Stimulated activated CD8-positive, alpha-beta memory T cell treated with anti-CD3 and anti-CD28 coated beads, Interleukin-4, amount 100 ng/mL, for 1 hour (primary cell): ENCODE measurements around the gene ARMC2.
A peak's percentile ranks its signal among the peaks of the same experiment; 100 is the strongest.

Source experiments
- DNase-seq, 2 donors: peaks; one replicate each; pipeline ENCODE4 v3.0.0-alpha.2; 2020; ENCODE audit warnings: low read depth in 2 of 2, low spot score in 1 of 2

ARMC2 gene

DNA sequence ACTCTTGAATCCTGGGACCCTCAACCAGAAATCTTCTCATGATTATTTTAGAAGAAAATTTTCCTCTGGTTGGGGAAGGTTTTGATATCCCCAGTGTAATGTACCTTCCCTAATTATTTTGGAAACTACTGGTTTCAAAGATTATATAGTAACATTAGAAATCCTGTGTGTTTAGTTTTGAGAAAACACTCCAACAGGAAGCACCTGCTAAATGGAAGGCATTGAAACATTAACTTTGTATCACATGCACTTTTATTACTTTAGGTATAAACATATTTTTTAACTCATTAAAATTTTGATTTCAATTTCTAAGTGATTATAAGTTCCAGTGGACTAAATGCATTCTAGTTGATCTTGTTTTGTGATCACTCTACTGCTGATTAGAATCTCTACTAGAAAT, 137.1 kb downstream of the ARMC2 start:
- DNase-seq: no peak

GRCh38 chr6:108987156-108987555, 138.9 kb downstream of the ARMC2 start:
- no peak for DNase-seq

GRCh38 chr6:108988296-108988695, 140.1 kb downstream of the ARMC2 start:
- no peak for DNase-seq

DNA sequence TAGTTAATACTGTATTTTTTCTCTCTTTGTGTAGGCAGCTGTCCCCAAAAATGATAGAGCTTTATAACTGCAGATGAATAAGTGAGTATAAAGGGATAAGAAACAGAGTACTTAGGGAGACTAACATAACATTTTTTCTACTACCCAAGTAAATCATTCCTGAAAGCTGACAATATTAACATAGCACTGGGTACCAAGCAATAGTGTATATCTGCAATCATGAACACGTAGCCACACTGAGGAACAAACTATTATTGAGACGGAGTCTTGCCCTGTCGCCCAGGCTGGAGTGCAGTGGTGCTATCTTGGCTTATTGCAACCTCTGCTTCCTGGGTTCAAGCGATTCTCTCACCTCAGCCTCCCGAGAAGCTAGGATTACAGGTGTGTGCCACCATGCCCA, 140.5 kb downstream of the ARMC2 start:
- no peak for DNase-seq

DNA sequence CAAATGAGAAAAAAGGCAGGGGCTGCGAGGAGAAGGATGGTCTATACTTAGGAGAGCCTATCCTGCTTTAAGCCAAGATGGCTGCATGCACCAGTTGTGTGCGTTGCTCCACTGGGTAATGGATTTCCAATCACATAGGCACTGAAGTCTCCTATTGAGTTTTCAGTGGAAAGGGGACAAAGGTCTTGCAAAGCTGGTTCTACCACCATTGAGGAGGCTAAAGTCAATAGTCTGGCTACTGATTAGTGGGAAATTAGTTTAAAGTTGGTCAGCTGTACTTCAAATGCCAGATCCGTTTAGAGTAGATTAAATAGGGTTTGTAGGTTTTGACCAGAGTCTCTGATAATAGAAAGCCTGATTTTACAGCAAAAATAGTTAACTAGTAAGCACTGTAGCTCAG, 141.5 kb downstream of the ARMC2 start:
- DNase-seq: no peak

DNA sequence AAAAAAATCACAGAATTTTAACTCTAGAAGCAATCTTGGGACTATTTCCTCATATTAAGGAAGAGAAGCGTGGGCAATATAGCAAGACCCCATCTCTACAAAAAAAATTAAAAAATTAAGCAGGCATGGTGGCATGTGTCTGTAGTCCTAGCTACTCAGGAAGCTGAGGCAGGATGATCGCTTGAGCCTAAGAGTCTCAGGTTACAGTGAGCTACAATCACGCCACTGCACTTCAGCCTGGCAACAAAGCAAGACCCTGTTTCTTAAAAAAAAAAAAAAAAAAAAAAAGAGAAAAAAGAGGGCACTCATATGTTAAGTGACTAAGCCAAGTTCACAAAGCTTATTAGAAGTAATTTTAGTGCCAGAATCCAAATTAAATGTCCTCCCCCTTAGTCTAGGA, 145.7 kb downstream of the ARMC2 start:
- no peak for DNase-seq

GRCh38 chr6:108995296-108995695, 147.1 kb downstream of the ARMC2 start:
- DNase-seq: no peak

GRCh38 chr6:108996208-108996607, 148.0 kb downstream of the ARMC2 start:
- no peak for DNase-seq

DNA sequence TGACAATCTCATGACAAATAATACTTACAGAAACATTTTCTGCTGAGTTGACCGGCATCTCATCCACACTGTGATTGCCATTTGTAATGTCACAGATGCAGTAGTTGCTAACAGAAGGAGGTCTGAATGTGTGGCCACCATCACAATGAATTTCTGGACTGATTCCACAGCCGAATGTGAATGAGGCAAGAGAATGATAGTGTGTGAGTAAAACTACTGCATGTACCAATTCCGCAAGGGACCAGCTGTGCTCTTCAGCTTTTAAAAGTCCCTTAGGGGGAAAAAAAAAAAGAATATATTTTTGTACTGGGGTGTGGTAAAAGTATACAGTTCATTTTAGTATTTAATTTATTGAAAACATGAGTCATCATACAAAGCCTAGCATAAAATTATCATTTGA, 150.3 kb downstream of the ARMC2 start:
- DNase-seq: no peak

- no peak for DNase-seq
Measured at GRCh38 chr6:108999428-108999827, 151.2 kb downstream of the ARMC2 start.

- no peak for DNase-seq
Measured at GRCh38 chr6:109000289-109000688, 152.1 kb downstream of the ARMC2 start.

DNA sequence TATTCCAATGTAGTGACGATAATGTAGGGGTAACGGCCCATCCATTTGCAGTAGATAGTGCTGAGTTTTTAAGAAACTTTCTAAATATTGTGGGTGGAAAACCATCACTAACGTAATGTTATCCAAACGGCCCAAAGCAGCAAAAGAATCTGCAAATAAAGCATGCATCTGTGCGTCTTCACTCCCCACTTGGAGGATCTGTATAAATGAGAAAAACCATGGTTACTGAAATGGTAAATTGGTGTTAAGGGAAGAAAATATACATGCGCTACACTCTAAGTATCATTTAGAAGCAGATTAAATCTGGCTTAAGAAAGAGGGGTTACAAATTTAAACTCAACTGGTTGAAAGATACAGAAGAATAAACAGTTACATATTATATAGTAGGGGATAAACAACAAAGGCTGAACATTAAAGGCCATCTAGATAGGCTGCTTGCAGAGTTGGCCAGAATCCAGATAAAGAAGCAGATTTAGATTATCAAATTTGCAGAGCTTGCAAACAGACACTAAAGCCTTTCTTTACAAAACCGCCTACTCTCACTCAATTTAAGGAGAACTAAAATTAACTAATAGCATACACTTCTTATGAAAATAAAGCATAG, 153.2 kb downstream of the ARMC2 start:
- DNase-seq: no peak

DNA sequence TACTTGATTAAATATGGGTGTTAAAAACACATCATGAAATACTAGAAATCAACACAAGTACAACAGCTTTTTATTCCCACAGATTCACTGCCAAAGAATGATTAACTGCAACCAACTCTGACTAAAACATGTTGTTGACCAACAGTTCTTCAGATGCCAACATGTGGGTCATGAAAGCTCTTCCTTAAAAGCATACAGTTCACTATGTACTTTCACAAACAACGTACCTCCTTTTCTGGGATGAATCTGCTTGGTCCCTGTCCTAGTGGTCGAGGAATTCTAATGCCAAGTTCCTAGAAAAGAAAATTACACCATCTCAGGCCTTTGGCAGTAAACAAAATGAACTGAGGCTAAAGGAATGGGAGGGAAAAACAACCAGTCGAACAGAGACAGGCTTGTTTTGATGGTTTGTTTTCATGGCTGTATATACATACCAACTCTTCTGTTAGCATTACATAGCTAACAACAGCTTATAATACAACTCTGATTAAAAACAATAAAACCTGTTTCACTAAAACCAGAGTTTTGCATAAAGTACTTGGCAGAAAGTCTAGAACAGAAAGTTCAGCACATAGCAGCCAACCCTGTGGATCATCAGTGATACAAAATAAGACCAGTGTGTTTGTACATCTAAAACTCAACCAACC, 154.0 kb downstream of the ARMC2 start:
- DNase-seq: no peak

- DNase-seq: no peak
Measured at GRCh38 chr6:109002882-109003281, 154.7 kb downstream of the ARMC2 start.

GRCh38 chr6:109006818-109007217, 158.6 kb downstream of the ARMC2 start:
- no peak for DNase-seq

- no peak for DNase-seq
Measured at GRCh38 chr6:109007521-109007920, 159.3 kb downstream of the ARMC2 start.

DNA sequence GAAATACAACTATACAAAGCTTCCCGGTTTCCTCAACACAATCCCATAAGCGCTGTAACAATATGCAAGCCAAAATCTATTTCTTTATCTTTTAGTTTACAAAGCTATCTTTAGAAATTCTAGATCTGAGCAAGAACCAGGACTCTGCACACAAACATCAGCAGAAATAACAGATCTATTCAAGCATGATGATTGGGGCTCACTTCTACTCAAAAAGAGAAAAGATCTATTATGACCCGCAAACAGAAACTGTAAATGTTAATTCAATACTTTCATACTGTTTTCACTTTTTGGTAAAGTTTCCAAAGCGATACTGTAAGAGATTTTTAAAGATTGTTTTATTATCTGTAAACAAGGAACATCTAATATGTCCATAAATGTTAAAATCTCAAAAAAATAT, 159.8 kb downstream of the ARMC2 start:
- no peak for DNase-seq

GRCh38 chr6:109008537-109009235, 160.5 kb downstream of the ARMC2 start:
- peak in 1 of 2 donors; percentile 2 for DNase-seq

GRCh38 chr6:109009236-109009961, 161.2 kb downstream of the ARMC2 start:
- peak; percentile 70 to 83 for DNase-seq

GRCh38 chr6:109009962-109010704, 161.9 kb downstream of the ARMC2 start:
- no peak for DNase-seq

- DNase-seq: no peak
Measured at GRCh38 chr6:109010705-109011102, 162.5 kb downstream of the ARMC2 start.
